GM12878 (cell line): ENCODE results near the gene CFAP92. TPM values are rescaled to one million over a fixed set of nuclear protein-coding genes. Genes with fewer than 3 reads are reported as not detected.
A peak's percentile ranks its signal among the peaks of the same experiment; 100 is the strongest.

Experiments
- CREM ChIP-seq: IDR thresholded peaks from 2 replicates; pipeline ENCODE4 v1.6.1; 2014; ENCODE audit warnings: antibody characterized with exemption, low read depth
- FOXK2 ChIP-seq: fragments of 450-650 bp; IDR thresholded peaks from 2 replicates; pipeline ENCODE4 v1.6.1; 2017; ENCODE audit warnings: mild to moderate bottlenecking, moderate library complexity
- RAD51 ChIP-seq: fragments of 450-650 bp; IDR thresholded peaks from 2 replicates; pipeline ENCODE4 v1.6.1; 2016; ENCODE audit warnings: moderate library complexity, mild to moderate bottlenecking, inconsistent platforms
- RCOR1 ChIP-seq: conservative IDR thresholded peaks from 2 replicates; pipeline ENCODE4 v1.6.1; 2012; ENCODE audit warnings: low read depth, low read length, improper control_type of control experiment
- SP1 ChIP-seq: IDR thresholded peaks from one replicate; pipeline ENCODE4 v1.6.1; 2011; ENCODE audit warnings: low read depth, low read length
- polyA plus RNA-seq, 11 experiments: library from polyadenylated mRNA; depleted of rRNA in 4 of 11; unstranded in 6 of 11; stranded (reverse) in 5 of 11; fragments of >200 nt; fragmentation: Nextera tagmentation in 4 of 11; fragmentation: Illumina TruSeq in 1 of 11; extraction: Ambion mirVana in 4 of 11; extraction: Trizol in 1 of 11; gene quantifications; 1 replicate in 1 of 11; 2 replicates in 10 of 11; pipeline versions ENCODE4 v1.2.1 to v1.2.3, GENCODE V29; 2011 to 2016; ENCODE audit warnings: inconsistent platforms in 2 of 11, missing spikeins in 2 of 11, low read depth in 1 of 11
- total RNA-seq, 4 experiments: library from RNA; depleted of rRNA in 3 of 4; stranded (reverse); fragments of >200 nt in 3 of 4; fragmentation: Illumina TruSeq in 1 of 4; extraction: Trizol in 1 of 4; gene quantifications; 2 replicates each; pipeline versions ENCODE4 v1.2.1 to v1.2.3, GENCODE V29; 2013 to 2021
- TF ChIP-seq, protein P1 (sequence below): fragments of 450-650 bp; IDR thresholded peaks from 2 replicates; pipeline ENCODE4 v1.6.1; 2017; ENCODE audit warnings: mild to moderate bottlenecking, low read depth, inconsistent platforms; ENCODE audit not compliant: poor library complexity, severe bottlenecking
- TF ChIP-seq, protein P2 (sequence below): fragments of 450-650 bp; IDR thresholded peaks from 2 replicates; pipeline ENCODE4 v1.6.1; 2017; ENCODE audit warnings: mild to moderate bottlenecking

The CFAP92 gene
- total and polyA plus RNA-seq, 10 of the 15 experiments (the other 5 are each of a cell fraction or from before 2014, with no cell fraction given): 0.05 to 0.52 (median 0.14) TPM; not detected in 7

DNA sequence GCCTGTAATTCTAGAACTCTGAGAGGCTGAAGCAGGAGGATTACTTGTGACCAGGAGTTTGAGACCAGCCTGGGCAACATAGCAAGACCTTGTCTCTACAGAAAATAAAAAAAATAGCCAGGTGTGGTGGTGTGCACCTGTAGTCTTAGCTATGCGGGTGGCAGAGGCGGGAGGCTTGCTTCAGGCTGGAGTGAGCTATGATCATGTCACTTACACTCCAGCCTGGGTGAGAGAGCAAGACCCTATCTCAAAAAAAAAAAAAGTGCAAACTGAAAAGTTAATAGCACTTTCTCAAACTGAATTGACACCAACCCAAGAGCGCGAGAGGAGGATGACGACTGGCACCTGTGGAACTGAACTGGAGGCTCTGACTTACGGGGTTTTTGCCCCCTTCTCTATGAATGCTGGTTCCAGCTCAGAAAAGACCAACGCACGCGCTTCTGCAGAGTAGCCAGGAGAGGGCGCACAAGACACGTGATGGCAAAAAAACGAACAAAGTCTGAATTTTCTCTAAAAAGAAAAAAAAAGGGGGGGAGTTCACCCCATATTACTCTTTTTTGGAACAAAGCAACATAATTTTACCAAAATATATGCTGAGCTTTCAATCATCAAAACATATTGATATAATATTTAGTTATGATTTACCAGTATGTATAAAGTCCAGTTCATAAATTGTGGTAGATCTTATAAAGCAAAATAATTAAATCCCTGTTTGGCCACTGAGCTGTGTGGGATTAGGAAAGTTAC lies 23.7 kb downstream of the CFAP92 start (continued):
- TF ChIP-seq, protein P1, sequence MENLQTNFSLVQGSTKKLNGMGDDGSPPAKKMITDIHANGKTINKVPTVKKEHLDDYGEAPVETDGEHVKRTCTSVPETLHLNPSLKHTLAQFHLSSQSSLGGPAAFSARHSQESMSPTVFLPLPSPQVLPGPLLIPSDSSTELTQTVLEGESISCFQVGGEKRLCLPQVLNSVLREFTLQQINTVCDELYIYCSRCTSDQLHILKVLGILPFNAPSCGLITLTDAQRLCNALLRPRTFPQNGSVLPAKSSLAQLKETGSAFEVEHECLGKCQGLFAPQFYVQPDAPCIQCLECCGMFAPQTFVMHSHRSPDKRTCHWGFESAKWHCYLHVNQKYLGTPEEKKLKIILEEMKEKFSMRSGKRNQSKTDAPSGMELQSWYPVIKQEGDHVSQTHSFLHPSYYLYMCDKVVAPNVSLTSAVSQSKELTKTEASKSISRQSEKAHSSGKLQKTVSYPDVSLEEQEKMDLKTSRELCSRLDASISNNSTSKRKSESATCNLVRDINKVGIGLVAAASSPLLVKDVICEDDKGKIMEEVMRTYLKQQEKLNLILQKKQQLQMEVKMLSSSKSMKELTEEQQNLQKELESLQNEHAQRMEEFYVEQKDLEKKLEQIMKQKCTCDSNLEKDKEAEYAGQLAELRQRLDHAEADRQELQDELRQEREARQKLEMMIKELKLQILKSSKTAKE: no peak
- TF ChIP-seq RAD51 (peak; percentile 25; the same call in 1 of the 2 replicates), SP1 (no peak), RCOR1 (no peak), CREM (no peak), FOXK2 (no peak)
- TF ChIP-seq, protein P2, sequence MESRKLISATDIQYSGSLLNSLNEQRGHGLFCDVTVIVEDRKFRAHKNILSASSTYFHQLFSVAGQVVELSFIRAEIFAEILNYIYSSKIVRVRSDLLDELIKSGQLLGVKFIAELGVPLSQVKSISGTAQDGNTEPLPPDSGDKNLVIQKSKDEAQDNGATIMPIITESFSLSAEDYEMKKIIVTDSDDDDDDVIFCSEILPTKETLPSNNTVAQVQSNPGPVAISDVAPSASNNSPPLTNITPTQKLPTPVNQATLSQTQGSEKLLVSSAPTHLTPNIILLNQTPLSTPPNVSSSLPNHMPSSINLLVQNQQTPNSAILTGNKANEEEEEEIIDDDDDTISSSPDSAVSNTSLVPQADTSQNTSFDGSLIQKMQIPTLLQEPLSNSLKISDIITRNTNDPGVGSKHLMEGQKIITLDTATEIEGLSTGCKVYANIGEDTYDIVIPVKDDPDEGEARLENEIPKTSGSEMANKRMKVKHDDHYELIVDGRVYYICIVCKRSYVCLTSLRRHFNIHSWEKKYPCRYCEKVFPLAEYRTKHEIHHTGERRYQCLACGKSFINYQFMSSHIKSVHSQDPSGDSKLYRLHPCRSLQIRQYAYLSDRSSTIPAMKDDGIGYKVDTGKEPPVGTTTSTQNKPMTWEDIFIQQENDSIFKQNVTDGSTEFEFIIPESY: no peak
